GM23338 (cell line): ENCODE measurements around the gene PKIB. TPM values are rescaled to one million over a fixed set of nuclear protein-coding genes. Genes with fewer than 3 reads are reported as not detected.

ENCODE experiments used
- ATAC-seq: fragments of 200-7000 bp; cut with Tn5 transposase; 3 replicates; pipeline ENCODE4 v1.9.1; 2020
- DNase-seq: peaks from one replicate; pipeline ENCODE4 v3.0.0-alpha.2; 2015; ENCODE audit warnings: low spot score
- H2AFZ ChIP-seq: fragments of 200-600 bp; sonication (generic); 2 replicates; pipeline ENCODE4 v1.8.0; 2016; ENCODE audit warnings: antibody characterized with exemption, mild to moderate bottlenecking, moderate library complexity
- H3F3A ChIP-seq: fragments of 200-600 bp; sonication (generic); replicated peaks from 2 replicates; pipeline ENCODE4 v1.8.0; 2017; ENCODE audit warnings: antibody characterized with exemption, mixed run types, low read depth
- H3K27ac ChIP-seq: fragments of 200-600 bp; sonication (generic); 2 replicates; pipeline ENCODE4 v1.6.1; 2016; ENCODE audit warnings: low read depth
- H3K27me3 ChIP-seq: fragments of 200-600 bp; sonication (generic); 2 replicates; pipeline ENCODE4 v1.8.0; 2016; ENCODE audit warnings: mild to moderate bottlenecking, mixed run types, moderate library complexity; ENCODE audit not compliant: insufficient read depth
- H3K36me3 ChIP-seq: fragments of 200-600 bp; sonication (generic); 2 replicates; pipeline ENCODE4 v1.8.0; 2016; ENCODE audit warnings: mild to moderate bottlenecking; ENCODE audit not compliant: insufficient read depth
- H3K4me1 ChIP-seq: fragments of 200-600 bp; sonication (generic); 2 replicates; pipeline ENCODE4 v1.8.0; 2016; ENCODE audit warnings: mild to moderate bottlenecking, moderate library complexity; ENCODE audit not compliant: insufficient read depth
- H3K4me2 ChIP-seq: fragments of 200-600 bp; sonication (generic); 2 replicates; pipeline ENCODE4 v1.7.1; 2017; ENCODE audit warnings: mixed run types
- H3K4me3 ChIP-seq: fragments of 200-600 bp; sonication (generic); 2 replicates; pipeline ENCODE4 v1.6.1; 2016; ENCODE audit warnings: mixed run types
- H3K79me2 ChIP-seq: fragments of 200-600 bp; sonication (generic); replicated peaks from 2 replicates; pipeline ENCODE4 v1.8.0; 2017; ENCODE audit warnings: mild to moderate bottlenecking; ENCODE audit not compliant: insufficient read depth
- H3K9me2 ChIP-seq: fragments of 200-600 bp; sonication (generic); 2 replicates; pipeline ENCODE4 v1.8.0; 2017; ENCODE audit not compliant: insufficient read depth
- H4K20me1 ChIP-seq: fragments of 200-600 bp; sonication (generic); replicated peaks from 2 replicates; pipeline ENCODE4 v1.8.0; 2017; ENCODE audit warnings: mild to moderate bottlenecking; ENCODE audit not compliant: insufficient read depth
- H3K27ac Mint-ChIP-seq: 2 replicates; pipeline ENCODE4 v1.8.0; 2020; ENCODE audit warnings: inconsistent platforms, mild to moderate bottlenecking, moderate library complexity, mixed read lengths
- H3K27me3 Mint-ChIP-seq: 3 replicates; pipeline ENCODE4 v1.8.0; 2022; ENCODE audit warnings: low read depth, mild to moderate bottlenecking, moderate library complexity, mixed read lengths, inconsistent platforms; ENCODE audit not compliant: insufficient read depth, poor library complexity
- H3K36me3 Mint-ChIP-seq: 3 replicates; pipeline ENCODE4 v1.8.0; 2021; ENCODE audit warnings: low read depth, mild to moderate bottlenecking, inconsistent platforms, moderate library complexity, mixed read lengths
- H3K4me1 Mint-ChIP-seq: 3 replicates; pipeline ENCODE4 v1.8.0; 2020; ENCODE audit warnings: mild to moderate bottlenecking, inconsistent platforms, mixed read lengths
- H3K4me3 Mint-ChIP-seq: 3 replicates; pipeline ENCODE4 v1.8.0; 2021; ENCODE audit warnings: moderate library complexity, mild to moderate bottlenecking, inconsistent platforms, mixed read lengths
- H3K9me3 Mint-ChIP-seq: 3 replicates; pipeline ENCODE4 v1.8.0; 2020; ENCODE audit warnings: moderate library complexity, mild to moderate bottlenecking, inconsistent platforms, mixed read lengths
- CREB1 ChIP-seq: fragments of 250-450 bp; sonication (Bioruptor Pico); IDR thresholded peaks from 2 replicates; pipeline ENCODE4 v1.5.0; 2020; ENCODE audit warnings: low read depth, mild to moderate bottlenecking, moderate library complexity
- CTCF ChIP-seq, 2 experiments: fragments of 200-600 bp in 1 of 2; sonication (generic) in 1 of 2; conservative IDR thresholded peaks; 2 replicates each; pipeline versions ENCODE4 v1.5.1 to v1.6.1; 2016 to 2017; ENCODE audit warnings: antibody characterized with exemption in 2 of 2, low read depth in 2 of 2, mild to moderate bottlenecking in 2 of 2, moderate library complexity in 1 of 2
- ETS1 ChIP-seq: IDR thresholded peaks from 2 replicates; pipeline ENCODE4 v1.6.1; 2016; ENCODE audit warnings: antibody characterized with exemption
- EZH2 ChIP-seq: fragments of 200-600 bp; sonication (generic); IDR thresholded peaks from one replicate; pipeline ENCODE4 v1.8.0; 2017; ENCODE audit warnings: antibody characterized with exemption, mild to moderate bottlenecking, low read depth; ENCODE audit not compliant: unreplicated experiment
- EZH2phosphoT487 ChIP-seq: fragments of 200-600 bp; sonication (generic); IDR thresholded peaks from one replicate; pipeline ENCODE4 v1.8.1; 2018; ENCODE audit warnings: antibody characterized with exemption; ENCODE audit not compliant: unreplicated experiment
- JUNB ChIP-seq: IDR thresholded peaks from one replicate; pipeline ENCODE4 v1.6.1; 2016; ENCODE audit warnings: antibody characterized with exemption; ENCODE audit not compliant: unreplicated experiment
- NANOG ChIP-seq: IDR thresholded peaks from 2 replicates; pipeline ENCODE4 v1.6.1; 2016; ENCODE audit warnings: antibody characterized with exemption, borderline replicate concordance
- POLR2AphosphoS5 ChIP-seq: IDR thresholded peaks from 2 replicates; pipeline ENCODE4 v1.6.1; 2016; ENCODE audit warnings: antibody characterized with exemption, low read depth
- REST ChIP-seq: IDR thresholded peaks from one replicate; pipeline ENCODE4 v1.6.1; 2018; ENCODE audit warnings: antibody characterized with exemption; ENCODE audit not compliant: unreplicated experiment
- STAT1 ChIP-seq: IDR thresholded peaks from one replicate; pipeline ENCODE4 v1.6.1; 2016; ENCODE audit warnings: antibody characterized with exemption; ENCODE audit not compliant: unreplicated experiment
- ZNF114 ChIP-seq: fragments of 250-450 bp; sonication (Bioruptor Pico); IDR thresholded peaks from 2 replicates; pipeline ENCODE4 v1.5.0; 2020; ENCODE audit warnings: mild to moderate bottlenecking, moderate library complexity
- ZNF331 ChIP-seq: fragments of 250-450 bp; sonication (Bioruptor Pico); IDR thresholded peaks from 2 replicates; pipeline ENCODE4 v1.5.0; 2020; ENCODE audit warnings: low read depth, mild to moderate bottlenecking, moderate library complexity
- ZNF462 ChIP-seq: fragments of 250-450 bp; sonication (Bioruptor Pico); IDR thresholded peaks from 2 replicates; pipeline ENCODE4 v1.5.0; 2020; ENCODE audit warnings: mild to moderate bottlenecking, moderate library complexity
- polyA plus RNA-seq: library from polyadenylated mRNA; unstranded; fragments of >200 nt; fragmentation: Nextera tagmentation; extraction: Ambion mirVana; gene quantifications from 2 replicates; pipeline ENCODE4 v1.2.1, GENCODE V29; 2016
- total RNA-seq: library from RNA; depleted of rRNA; stranded (reverse); fragments of >200 nt; shearing (Covaris generic); gene quantifications from 2 replicates; pipeline ENCODE4 v1.2.3, GENCODE V29; 2014

PKIB gene
- total and polyA plus RNA-seq, 2 experiments from 2014 or later, result 125 to 170 TPM

- Histone ChIP-seq H3K27me3 (peaks cover 22% of the 10 kb centered on the region), H3K4me1 (no peaks in the 10 kb centered on the region), H3K36me3 (no peaks in the 10 kb centered on the region), H3K27ac (no peak overlapping the region), H4K20me1 (peaks cover 7% of the 10 kb centered on the region; the same call in 1 of the 2 replicates), H3K79me2 (peaks cover 12% of the 10 kb centered on the region), H3K9me2 (no peaks in the 10 kb centered on the region), H3F3A (no peaks in the 10 kb centered on the region), H3K4me2 (no peak overlapping the region), H2AFZ (no peak overlapping the region), H3K4me3 (no peak overlapping the region)
- ATAC-seq (no peak), DNase-seq (no peak)
- no peak overlapping the region for H3K4me3 Mint-ChIP-seq
- H3K36me3 Mint-ChIP-seq, result peaks cover 18% of the 10 kb centered on the region
- peaks cover 4% of the 10 kb centered on the region for H3K27me3 Mint-ChIP-seq
- no peak overlapping the region for H3K27ac Mint-ChIP-seq
- H3K4me1 Mint-ChIP-seq, result peaks cover 11% of the 10 kb centered on the region
- no peaks in the 10 kb centered on the region for H3K9me3 Mint-ChIP-seq
- TF ChIP-seq ZNF114 (CRISPR knock-in tag), result no peak
- TF ChIP-seq CTCF (conservative IDR thresholded peaks at IDR 0.05; ENCODE audit: low read depth in 2 of 2), result no peak
- TF ChIP-seq EZH2, result no peak
- no peak for TF ChIP-seq CREB1 (CRISPR knock-in tag)
- no peak for TF ChIP-seq JUNB
- no peak for TF ChIP-seq NANOG
- TF ChIP-seq ETS1, result no peak
- no peak for TF ChIP-seq POLR2AphosphoS5
- TF ChIP-seq EZH2phosphoT487, result no peak
- TF ChIP-seq REST, result no peak
- no peak for TF ChIP-seq ZNF331 (CRISPR knock-in tag)
- TF ChIP-seq STAT1, result no peak
- no peak for TF ChIP-seq ZNF462
Observed at GRCh38 chr6:122615409-122615808, 5.2 kb downstream of the PKIB start.
